Cardiac muscle cell (in vitro differentiated cells and primary cell): ENCODE data around the gene ALPI. TPM values are rescaled to one million over a fixed set of nuclear protein-coding genes. Genes with fewer than 3 reads are reported as not detected.

Source experiments
- DNase-seq, 2 donors: peaks; one replicate each; pipeline versions ENCODE4 v3.0.0 to v3.0.0-alpha.2; 2010 to 2017; ENCODE audit warnings: low read depth in 1 of 2, low spot score in 1 of 2
- H3K27ac ChIP-seq: fragments of 200-600 bp; sonication (generic); 2 replicates; pipeline ENCODE4 v1.5.1; 2016
- H3K27me3 ChIP-seq: fragments of 200-600 bp; sonication (generic); 2 replicates; pipeline ENCODE4 v1.6.0; 2016; ENCODE audit warnings: control low read depth
- H3K36me3 ChIP-seq: fragments of 200-600 bp; sonication (generic); 2 replicates; pipeline ENCODE4 v1.5.1; 2016; ENCODE audit warnings: control low read depth
- H3K4me1 ChIP-seq: fragments of 200-600 bp; sonication (generic); 2 replicates; pipeline ENCODE4 v1.8.1; 2017; ENCODE audit warnings: low read depth, mild to moderate bottlenecking, mixed run types
- H3K4me3 ChIP-seq: fragments of 200-600 bp; sonication (generic); 2 replicates; pipeline ENCODE4 v1.5.1; 2016; ENCODE audit warnings: mild to moderate bottlenecking
- H3K9me3 ChIP-seq: fragments of 200-600 bp; sonication (generic); 2 replicates; pipeline ENCODE4 v1.5.1; 2017; ENCODE audit warnings: low read depth, mild to moderate bottlenecking, control low read depth
- CTCF ChIP-seq: IDR thresholded peaks from 2 replicates; pipeline ENCODE4 v1.5.1; 2012; ENCODE audit warnings: low read depth, mild to moderate bottlenecking, low read length
- polyA plus RNA-seq: library from polyadenylated mRNA; unstranded; fragments of >200 nt; fragmentation: Nextera tagmentation; extraction: Ambion mirVana; gene quantifications from 2 replicates; pipeline ENCODE4 v1.2.1, GENCODE V29; 2016
- total RNA-seq: library from RNA; depleted of rRNA; stranded (reverse); fragments of >200 nt; gene quantifications from 2 replicates; pipeline ENCODE4 v1.2.3, GENCODE V29; 2016

The ALPI gene
- total and polyA plus RNA-seq, 2 experiments from 2014 or later = not detected

- no peaks in the 10 kb centered on the region for H3K36me3 ChIP-seq
- peaks cover 52% of the 10 kb centered on the region for H3K27me3 ChIP-seq
- H3K27ac ChIP-seq = no peak overlapping the region
- H3K9me3 ChIP-seq = no peaks in the 10 kb centered on the region
- no peak for TF ChIP-seq CTCF
- H3K4me1 ChIP-seq = no peaks in the 10 kb centered on the region
- no peak for DNase-seq
- no peak overlapping the region for H3K4me3 ChIP-seq
Observed at GRCh38 chr2:232466221-232466620, 10.3 kb downstream of the ALPI start.

- H3K27me3 ChIP-seq = peaks cover 82% of the 10 kb centered on the region
- H3K9me3 ChIP-seq = no peaks in the 10 kb centered on the region
- no peaks in the 10 kb centered on the region for H3K36me3 ChIP-seq
- no peak for TF ChIP-seq CTCF
- DNase-seq = peak; percentile 35 to 75
- H3K27ac ChIP-seq = no peak overlapping the region
- no peak overlapping the region for H3K4me3 ChIP-seq
- H3K4me1 ChIP-seq = no peaks in the 10 kb centered on the region
Observed at GRCh38 chr2:232473467-232473890, 17.5 kb downstream of the ALPI start.

DNA sequence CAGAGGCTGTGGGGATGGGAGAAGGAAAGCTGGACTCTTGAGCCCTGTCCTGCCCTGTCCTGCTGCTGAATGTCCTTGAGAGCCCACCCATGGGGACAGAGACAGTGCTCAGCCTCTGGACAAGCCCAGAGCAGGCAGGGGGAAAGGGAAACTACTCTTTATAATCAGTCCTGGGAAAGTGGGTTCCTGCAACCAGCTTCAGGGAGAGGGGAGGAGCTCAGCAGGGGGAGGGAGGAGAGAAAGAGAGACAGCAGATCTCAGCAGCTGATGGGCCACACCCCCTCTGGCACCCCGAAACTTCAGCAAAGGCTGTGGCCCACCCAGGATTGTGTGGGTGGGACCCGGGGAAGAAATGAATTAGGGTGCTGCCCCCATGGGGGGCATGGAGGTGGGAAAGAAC lies 20.1 kb downstream of the ALPI start:
- H3K4me3 ChIP-seq = no peak overlapping the region
- TF ChIP-seq CTCF = no peak
- no peak for DNase-seq

DNA sequence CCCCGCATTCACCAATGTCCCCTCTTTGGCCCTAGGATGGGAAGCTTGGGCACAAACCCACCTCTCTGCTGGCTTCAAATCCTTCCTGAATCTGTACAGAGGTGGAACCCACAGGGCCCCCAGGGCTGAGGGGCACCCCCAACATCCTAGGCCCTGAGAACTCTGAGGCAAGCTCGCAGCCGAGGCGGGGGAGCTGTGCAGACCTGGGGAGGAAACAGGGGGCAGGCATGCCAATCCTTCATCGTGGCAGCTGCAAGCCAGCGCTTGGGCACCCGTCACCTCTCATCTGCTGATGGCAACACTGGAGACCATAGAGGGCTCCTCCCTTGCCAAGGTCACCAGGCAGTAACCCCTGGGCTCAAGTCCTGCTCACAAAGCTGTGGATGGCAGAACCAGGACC lies 20.8 kb downstream of the ALPI start:
- no peaks in the 10 kb centered on the region for H3K9me3 ChIP-seq

More for the DNA sequence above, 20.1 kb downstream of the ALPI start:
- Histone ChIP-seq H3K36me3 (no peaks in the 10 kb centered on the region), H3K27ac (no peak overlapping the region), H3K27me3 (peaks cover 83% of the 10 kb centered on the region), H3K4me1 (no peaks in the 10 kb centered on the region), H3K9me3 (no peaks in the 10 kb centered on the region)

DNA sequence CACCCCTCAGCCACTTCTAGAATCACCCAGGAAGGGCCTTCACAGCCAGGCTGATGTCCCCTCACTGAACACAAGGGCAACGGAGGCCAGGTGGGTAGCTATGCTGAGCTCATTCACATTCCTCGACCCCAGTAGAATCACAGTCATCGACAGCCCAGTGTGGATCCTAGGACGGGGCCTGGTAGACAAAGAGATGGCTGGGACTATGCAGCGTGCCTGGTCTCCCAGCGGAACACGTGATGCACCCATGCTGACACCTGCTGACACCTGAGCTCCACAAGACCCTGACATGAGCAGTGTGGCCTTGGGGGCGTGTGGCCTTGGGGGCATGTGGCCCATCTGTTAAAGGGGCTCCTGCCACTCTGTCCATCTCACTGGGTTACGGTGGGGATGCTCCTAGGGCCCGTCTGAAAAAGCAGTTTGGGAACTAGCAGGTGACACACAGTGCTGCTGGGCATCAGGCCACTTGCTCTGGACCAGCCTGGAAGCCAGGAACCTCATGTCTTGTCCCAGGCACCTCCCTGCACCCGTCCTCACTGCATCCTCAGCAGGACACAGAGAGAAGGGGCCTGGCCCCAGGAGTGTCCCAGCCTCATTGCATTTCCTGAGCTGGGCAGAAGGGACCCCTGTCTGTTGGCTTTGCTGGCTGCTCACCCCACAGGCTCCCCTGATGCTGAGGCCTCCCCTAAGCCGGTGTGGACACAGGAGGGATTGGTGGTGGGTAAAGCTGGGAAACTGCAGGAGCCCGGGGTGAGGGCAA lies 22.0 kb downstream of the ALPI start:
- no peaks in the 10 kb centered on the region for H3K36me3 ChIP-seq
- TF ChIP-seq CTCF = no peak
- H3K4me3 ChIP-seq = no peak overlapping the region
- H3K27me3 ChIP-seq = peaks cover 85% of the 10 kb centered on the region
- DNase-seq = no peak
- no peak overlapping the region for H3K27ac ChIP-seq
- H3K9me3 ChIP-seq = no peaks in the 10 kb centered on the region
- no peaks in the 10 kb centered on the region for H3K4me1 ChIP-seq

More for the DNA sequence above, 20.8 kb downstream of the ALPI start:
- Histone ChIP-seq H3K36me3 (no peaks in the 10 kb centered on the region), H3K4me1 (no peaks in the 10 kb centered on the region), H3K27ac (no peak overlapping the region), H3K4me3 (no peak overlapping the region), H3K27me3 (peaks cover 85% of the 10 kb centered on the region)
- TF ChIP-seq CTCF = no peak
- no peak for DNase-seq
